ENCODE measurements around the gene GOLGB1. TPM values are rescaled to one million over a fixed set of nuclear protein-coding genes. Genes with fewer than 3 reads are reported as not detected.
A peak's percentile ranks its signal among the peaks of the same experiment; 100 is the strongest.

GOLGB1 gene
- total and polyA plus RNA-seq, 10 of the 15 experiments (the other 5 are each of a cell fraction or from before 2014, with no cell fraction given) = 7.4 to 34.5 (median 21.8) TPM

GRCh38 chr3:121637922-121638321 lies 111.6 kb downstream of the GOLGB1 start:
- Histone ChIP-seq H3K36me3 (ENCODE audit: control insufficient read depth in 2 of 2, insufficient read depth in 2 of 2, low read length in 1 of 2) (peaks cover 25 to 42% of the 10 kb centered on the region in 2 experiments), H3K9ac (ENCODE audit: control insufficient read depth, insufficient read depth, low read length) (no peak overlapping the region), H3K79me2 (ENCODE audit: control insufficient read depth, insufficient read depth, low read length) (no peaks in the 10 kb centered on the region), H3K4me3 (no peak overlapping the region), H3K4me2 (ENCODE audit: control insufficient read depth, insufficient read depth) (no peak overlapping the region), H3K27ac (ENCODE audit: control insufficient read depth, insufficient read depth) (no peak overlapping the region), H4K20me1 (ENCODE audit: control insufficient read depth, insufficient read depth) (no peaks in the 10 kb centered on the region), H2AFZ (ENCODE audit: control insufficient read depth, low read depth, low read length) (no peak overlapping the region), H3K9me3 (replicated peaks; ENCODE audit: control insufficient read depth, insufficient read depth, low read length) (no peaks in the 10 kb centered on the region), H3K27me3 (replicated peaks in 1 of 2; ENCODE audit: control insufficient read depth in 2 of 2, insufficient read depth in 2 of 2, low read length in 1 of 2) (no peaks in the 10 kb centered on the region), H3K4me1 (ENCODE audit: control insufficient read depth, insufficient read depth, low read length) (no peaks in the 10 kb centered on the region)
- RAD21 ChIA-PET (ENCODE audit: unreplicated experiment) = interaction anchor here (0.6 to 1.0 kb wide), 2 partner anchors 89 to 106 kb away, joined by 3 read pairs; no protein-coding TSS in a partner anchor
- ATAC-seq = peak; percentile 71
- in situ Hi-C loops (cut with MboI) = no loop called here
- no peak for TF ChIP-seq ZNF622 (IDR thresholded peaks at IDR 0.05)
- peak; percentile 42; the same call in 1 of the 2 replicates for TF ChIP-seq NFIC (IDR thresholded peaks at IDR 0.05; ENCODE audit: low read depth, low read length)
- no peak for TF ChIP-seq ATF3 (IDR thresholded peaks at IDR 0.05; ENCODE audit: borderline replicate concordance, extremely low read depth, low read depth, low read length)
- peak; percentile 32; the same call in 1 of the 2 replicates for TF ChIP-seq IKZF1 (conservative IDR thresholded peaks at IDR 0.05)
- TF ChIP-seq CBX5 (IDR thresholded peaks at IDR 0.05; ENCODE audit: low read depth) = no peak
- peak; percentile 86; the same call in 1 of the 2 replicates for TF ChIP-seq ESRRA (IDR thresholded peaks at IDR 0.05; ENCODE audit: low read length)
- peak; percentile 58; the same call in 1 of the 2 replicates for TF ChIP-seq NR2F1 (conservative IDR thresholded peaks at IDR 0.05)
- peak; percentile 58; the same call in 1 of the 2 replicates for TF ChIP-seq RUNX3 (IDR thresholded peaks at IDR 0.05; ENCODE audit: low read length)
- TF ChIP-seq NR2C1 (IDR thresholded peaks at IDR 0.05) = no peak
- TF ChIP-seq MAX (IDR thresholded peaks at IDR 0.05; ENCODE audit: low read depth, low read length) = no peak
- TF ChIP-seq IKZF2 (IDR thresholded peaks at IDR 0.05) = peak; percentile 25 to 27; a peak in 1 of 4 replicates
- no peak for FAIRE-seq
- DNase-seq (ENCODE audit: low read depth, low spot score) = no peak
- intact Hi-C loops (cut with micrococcal nuclease; ENCODE audit: unreplicated experiment) = no loop called here
- SMC1A ChIA-PET (ENCODE audit: uncharacterized antibody, unreplicated experiment) = interaction anchor here (0.6 to 1.1 kb wide), 5 partner anchors 10 to 466 kb away, joined by 3 to 4 read pairs (median 3); no protein-coding TSS in a partner anchor
- WGBS (ENCODE audit: insufficient coverage, insufficient replicate concordance, low lambda C conversion rate, missing lambda C conversion rate) = no CpG with 5 or more reads among the region's 1 CpG
- POLR2A ChIA-PET = interaction anchor here (0.6 kb wide), 1 partner anchor 88 kb away, joined by 4 read pairs; no protein-coding TSS in a partner anchor
- CTCF ChIA-PET = interaction anchor here (0.7 to 1.0 kb wide), 2 partner anchors 23 to 819 kb away, joined by 3 to 5 read pairs; partner anchors contain the start of gene HCLS1
- no TSS peak for BruUV-seq (replicated peaks)

Measured in GM12878 (cell line).